HG03520 (cell line): ENCODE data around the gene LAMP1.
"Not testable (repeated sequence)": the region's sequence is repeated elsewhere in the genome, so short reads cannot be mapped to it uniquely, and the experiment has no call there.

Source experiments
- ATAC-seq: cut with Tn5 transposase; IDR thresholded peaks from one replicate; pipeline ENCODE4 v1.9.1; 2021; ENCODE audit warnings: mild to moderate bottlenecking, moderate library complexity; ENCODE audit not compliant: unreplicated experiment

Gene LAMP1

DNA sequence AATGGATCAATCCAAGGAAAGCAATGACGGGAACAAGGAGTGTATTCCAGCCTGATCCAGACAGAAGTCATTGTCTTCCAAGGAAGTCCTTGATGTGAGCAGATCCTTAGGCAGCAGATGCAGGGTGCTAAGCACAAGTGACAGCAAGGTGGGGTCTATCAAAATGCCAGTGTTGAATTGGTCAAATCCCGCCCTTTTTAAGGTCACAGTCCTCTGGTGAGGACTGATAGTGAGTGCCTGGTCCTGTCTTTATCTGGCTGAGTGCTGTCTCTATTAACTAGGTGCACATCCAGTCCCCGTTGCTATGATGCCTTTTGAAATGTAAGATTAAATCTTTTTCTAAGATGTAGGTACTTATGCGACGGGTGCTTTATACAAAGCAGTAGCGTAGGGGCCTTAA is 1.3 kb upstream of the LAMP1 start:
- no peak for ATAC-seq

DNA sequence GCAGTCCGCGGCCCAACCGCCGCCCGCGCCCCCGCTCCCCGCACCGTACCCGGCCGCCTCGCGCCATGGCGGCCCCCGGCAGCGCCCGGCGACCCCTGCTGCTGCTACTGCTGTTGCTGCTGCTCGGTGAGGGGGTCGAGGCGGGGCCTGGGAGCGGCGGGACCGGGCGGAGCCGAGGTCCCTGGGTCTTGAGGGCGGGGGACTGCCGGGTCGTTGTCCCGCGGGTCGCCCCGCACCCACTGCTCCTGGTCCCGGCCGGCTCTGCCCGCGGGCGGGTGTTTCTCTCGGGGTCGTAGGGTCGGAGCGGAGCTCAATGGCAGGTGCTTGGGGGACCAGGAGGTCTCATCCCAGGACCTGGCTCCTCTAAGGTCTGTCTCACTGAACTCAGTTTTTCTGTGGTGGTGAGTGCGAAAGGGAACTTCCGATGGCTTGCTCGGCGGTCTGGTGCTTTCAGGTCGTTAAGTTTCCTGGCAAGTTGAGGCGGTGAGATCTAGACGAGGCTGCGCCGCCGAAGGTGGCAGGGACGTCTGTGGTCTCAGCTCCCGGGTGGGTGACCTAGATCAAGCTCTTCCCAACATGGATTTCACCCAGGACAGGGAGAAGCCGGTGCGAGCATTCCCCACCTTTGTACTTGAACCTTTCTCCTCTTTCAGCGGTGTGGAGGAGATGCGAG is 467 bp downstream of the LAMP1 start:
- peak; percentile 24 for ATAC-seq

DNA sequence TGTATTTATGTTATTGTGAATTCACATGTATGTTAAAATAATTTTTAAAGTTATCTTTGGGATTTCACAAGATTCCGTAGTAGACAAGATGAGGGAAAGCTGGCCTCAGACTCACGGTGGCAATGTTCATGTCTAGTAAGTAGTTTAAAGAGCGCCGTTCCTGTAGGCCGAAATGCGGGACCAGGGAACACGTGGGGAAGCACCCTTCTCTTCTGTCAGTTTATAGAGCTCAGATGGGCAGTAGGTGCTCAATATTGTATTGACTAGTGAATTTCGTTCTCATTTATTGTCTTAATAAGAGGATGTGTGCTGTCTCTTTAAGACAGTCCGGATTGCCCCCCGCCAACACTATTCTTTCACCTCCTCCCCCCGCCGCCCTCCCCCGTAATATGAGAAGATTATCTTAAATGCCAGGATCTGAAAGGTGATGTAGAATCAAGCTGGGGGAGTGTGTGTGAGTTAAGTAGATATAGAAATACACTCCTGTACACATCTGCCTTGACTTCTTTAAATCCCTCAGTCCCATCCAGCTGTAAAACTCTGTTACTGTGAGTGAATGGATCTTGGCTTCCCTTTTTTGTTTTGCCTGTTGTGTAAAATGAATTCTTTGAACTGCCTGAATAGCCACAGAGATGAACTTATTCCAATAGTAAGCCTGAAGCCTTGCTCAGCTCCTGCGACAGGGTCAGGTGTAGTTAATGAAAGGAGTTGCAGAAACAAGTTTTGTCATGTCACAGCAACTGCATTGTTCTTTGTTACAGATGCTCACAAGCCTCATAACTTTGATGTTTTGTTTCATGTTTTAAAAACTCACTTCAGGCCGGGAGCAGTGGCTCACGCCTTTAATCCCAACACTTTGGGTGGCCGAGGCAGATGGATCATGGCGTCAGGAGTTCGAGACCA is 1.3 kb downstream of the LAMP1 start:
- ATAC-seq: no peak

DNA sequence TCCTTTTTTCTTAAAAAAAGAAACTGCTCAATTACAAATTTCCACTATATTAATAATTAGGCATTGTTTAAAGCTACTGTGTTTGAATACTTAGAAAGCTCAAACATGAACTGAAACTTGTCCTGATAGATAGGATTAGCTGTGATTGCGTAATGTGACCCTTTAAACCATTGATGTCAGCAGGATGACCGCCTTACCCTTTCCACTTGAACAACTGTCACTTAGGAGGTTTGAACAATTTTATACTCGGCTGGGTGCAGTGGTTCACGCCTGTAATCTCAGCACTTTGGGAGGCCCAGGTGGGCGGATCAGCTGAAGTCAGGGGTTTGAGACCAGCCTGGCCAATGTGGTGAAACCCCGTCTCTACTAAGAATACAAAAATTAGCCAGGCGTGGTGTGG is 2.9 kb downstream of the LAMP1 start:
- no peak for ATAC-seq

DNA sequence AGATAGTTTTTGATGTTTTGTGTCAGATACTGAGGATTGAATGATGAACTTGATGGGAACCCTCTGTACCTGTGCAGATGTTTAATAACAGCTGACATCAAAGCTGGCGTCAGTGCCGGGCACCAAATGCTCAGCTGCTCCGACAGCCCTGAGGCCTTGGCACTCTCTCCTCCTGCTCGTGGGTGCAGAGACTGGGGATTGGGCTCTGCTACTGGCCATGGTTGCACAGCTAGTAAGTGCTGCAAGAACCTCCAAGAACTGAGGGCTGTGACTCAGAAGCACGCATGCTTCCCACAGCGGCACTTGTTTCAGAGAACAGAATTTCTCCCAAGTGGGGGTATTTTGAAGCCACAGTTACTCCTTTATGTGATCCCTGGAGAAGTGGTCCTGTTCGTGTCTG is 5.9 kb downstream of the LAMP1 start:
- ATAC-seq: no peak

DNA sequence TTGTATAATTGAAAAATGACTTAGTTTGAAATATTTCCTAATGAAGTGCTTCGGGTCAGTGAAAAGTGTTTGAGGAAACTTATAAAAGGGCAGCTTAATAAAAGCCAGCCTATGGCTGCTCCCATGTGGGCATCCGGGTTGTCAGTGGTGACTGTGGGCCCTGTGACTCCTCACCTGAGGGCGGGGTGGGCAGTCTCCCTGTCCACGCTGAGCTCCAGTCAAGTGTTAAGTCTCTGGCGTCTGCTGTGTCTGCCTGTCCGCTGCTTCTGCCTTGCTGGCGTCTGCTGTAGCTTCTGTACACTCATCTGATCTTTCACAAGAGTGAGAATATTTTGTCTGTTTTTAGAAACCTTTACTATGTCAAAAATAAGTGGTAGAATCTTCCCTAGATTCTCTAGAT is 7.1 kb downstream of the LAMP1 start:
- no peak for ATAC-seq

DNA sequence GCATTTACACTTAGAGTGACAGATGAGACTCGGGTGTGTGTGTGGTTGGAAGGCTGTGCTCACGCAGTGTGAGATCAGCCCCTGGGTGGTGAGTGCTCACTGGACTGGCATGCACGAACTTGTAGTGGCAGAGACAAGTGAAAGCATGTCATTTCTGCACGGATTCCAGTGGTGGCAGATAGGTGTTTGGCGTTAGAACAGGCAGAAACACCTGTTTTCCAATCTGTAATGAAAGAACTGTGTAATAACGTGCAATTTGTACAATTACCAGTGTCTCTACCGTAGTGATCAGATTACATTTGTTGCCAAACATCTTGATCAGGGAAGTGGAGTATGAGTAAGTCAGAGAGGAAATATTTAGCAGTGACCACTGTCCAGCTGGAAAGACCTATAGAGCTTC is 8.2 kb downstream of the LAMP1 start:
- ATAC-seq: no peak

DNA sequence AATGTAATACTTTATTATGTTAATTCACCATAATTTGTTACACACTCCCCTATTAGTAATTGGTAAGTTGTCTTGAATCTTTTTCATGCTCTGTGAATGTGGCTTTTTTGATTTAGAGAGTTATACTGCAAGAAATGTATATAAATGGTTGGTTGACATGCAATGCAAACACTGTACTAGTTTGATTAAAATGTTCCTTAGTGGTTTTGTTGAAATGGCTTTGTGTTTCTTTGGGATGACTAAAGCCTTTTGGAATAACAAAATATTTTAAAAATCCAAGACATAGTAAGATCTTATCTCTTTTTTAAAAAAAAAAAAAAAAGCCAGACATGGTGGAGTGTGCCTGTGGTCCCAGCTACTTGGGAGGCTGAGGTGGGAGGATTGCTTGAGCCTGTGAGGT is 10.5 kb downstream of the LAMP1 start:
- ATAC-seq: no peak

DNA sequence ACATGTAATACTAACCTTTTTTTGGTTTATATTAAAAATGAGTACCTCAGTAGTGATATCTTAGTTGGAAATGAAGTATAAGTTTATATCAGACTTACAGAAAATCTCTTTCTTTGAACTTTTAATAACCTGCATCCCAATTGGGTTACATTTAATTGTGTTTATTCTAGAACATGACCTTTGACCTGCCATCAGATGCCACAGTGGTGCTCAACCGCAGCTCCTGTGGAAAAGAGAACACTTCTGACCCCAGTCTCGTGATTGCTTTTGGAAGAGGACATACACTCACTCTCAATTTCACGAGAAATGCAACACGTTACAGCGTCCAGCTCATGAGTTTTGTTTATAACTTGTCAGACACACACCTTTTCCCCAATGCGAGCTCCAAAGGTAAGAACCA is 12.4 kb downstream of the LAMP1 start:
- no peak for ATAC-seq

DNA sequence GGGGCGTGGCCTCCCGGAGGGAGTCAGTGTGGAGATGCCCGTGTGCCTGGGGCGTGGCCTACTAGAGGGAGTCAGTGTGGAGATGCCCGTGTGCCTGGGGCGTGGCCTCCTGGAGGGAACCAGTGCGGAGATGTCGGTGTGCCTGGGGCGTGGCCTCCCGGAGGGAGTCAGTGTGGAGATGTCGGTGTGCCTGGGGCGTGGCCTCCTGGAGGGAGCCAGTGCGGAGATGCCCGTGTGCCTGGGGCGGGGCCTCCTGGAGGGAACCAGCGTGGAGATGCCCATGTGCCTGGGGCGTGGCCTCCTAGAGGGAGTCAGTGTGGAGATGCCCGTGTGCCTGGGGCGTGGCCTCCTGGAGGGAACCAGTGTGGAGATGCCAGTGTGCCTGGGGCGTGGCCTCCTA is 17.1 kb downstream of the LAMP1 start:
- ATAC-seq: not testable (repeated sequence)

DNA sequence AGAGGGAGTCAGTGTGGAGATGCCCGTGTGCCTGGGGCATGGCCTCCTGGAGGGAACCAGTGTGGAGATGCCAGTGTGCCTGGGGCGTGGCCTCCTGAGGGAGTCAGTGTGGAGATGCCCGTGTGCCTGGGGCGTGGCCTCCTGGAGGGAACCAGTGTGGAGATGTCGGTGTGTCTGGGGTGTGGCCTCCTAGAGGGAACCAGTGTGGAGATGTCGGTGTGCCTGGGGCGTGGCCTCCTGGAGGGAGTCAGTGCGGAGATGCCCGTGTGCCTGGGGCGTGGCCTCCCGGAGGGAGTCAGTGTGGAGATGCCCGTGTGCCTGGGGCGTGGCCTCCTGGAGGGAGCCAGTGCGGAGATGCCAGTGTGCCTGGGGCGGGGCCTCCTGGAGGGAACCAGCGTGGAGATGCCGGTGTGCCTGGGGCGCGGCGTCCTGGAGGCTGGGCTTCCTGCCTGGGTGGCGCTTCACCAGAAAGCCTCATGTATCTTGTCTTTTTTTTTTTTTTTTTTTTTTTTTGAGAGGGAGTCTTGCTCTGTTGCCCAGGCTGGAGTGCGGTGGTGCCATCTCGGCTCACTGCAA is 17.9 kb downstream of the LAMP1 start:
- ATAC-seq: not testable (repeated sequence)

DNA sequence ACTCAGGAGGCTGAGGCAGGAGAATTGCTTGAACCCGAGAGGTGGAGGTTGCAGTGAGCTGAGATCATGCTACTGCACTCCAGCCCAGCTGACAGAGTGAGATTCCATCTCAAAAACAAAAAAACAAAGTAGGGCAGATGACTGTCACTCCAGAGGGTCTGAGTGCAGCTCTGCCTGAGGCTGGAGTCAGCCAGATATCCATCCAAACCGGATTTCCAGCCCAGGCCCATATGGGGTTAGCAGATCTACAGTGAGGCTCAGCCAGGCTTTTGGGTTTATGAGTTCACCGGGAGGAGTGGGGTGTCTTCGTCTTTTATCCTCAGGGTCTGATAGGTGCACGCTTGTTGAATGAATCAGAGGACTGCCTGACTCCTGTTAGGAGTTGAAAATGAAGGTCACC is 19.0 kb downstream of the LAMP1 start:
- ATAC-seq: no peak

DNA sequence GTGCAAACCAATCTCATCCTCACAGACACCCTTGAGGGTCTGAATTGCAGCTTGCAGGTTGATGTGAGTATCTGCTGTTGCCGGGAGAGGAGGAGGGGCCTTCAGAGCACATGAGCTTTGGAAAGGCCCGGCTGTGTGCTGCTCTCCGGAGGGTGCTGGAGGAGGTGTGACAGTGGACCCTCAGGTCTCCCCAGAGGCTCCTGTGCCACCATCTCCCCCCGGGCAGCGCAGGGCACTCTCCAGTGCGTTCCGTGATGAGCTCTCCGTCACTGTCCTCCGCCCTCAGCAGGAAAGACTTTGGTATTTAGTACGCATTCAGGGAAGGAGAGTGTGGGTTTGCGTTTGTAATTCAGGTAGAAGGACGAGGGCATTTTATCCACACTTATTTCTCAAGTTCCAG is 20.0 kb downstream of the LAMP1 start:
- ATAC-seq: no peak

DNA sequence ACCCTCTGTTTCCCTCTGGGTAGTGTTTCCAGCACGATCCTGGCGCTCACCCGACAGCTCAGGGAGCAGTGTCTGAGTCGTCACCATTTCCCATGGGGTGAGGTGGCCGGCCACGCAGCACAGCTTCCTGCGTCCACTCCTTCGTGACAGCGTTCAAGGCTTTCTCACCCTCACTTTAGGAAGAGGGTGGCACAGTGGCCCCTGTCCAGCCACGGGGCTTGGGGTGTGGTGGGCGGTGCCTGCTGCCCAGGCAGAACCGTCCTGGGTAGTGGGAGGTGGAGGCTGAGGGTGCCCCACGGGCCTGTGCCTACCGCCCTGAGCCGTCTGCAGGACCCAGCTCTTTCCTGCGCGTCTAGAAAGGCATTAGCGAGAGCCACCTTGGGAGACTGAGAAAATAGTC is 21.9 kb downstream of the LAMP1 start:
- ATAC-seq: no peak

DNA sequence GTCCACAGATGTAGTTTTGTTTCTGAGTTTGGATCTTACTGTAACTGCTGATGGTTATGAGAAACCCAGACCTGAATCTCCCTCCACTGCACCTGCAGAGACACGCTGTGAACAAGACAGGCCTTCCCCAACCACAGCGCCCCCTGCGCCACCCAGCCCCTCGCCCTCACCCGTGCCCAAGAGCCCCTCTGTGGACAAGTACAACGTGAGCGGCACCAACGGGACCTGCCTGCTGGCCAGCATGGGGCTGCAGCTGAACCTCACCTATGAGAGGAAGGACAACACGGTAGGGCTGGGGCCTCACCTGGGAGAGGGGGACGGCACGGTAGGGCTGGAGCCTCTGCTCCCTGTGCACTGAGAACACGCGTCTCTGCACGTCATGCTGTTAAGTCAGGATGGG is 22.3 kb downstream of the LAMP1 start:
- no peak for ATAC-seq

DNA sequence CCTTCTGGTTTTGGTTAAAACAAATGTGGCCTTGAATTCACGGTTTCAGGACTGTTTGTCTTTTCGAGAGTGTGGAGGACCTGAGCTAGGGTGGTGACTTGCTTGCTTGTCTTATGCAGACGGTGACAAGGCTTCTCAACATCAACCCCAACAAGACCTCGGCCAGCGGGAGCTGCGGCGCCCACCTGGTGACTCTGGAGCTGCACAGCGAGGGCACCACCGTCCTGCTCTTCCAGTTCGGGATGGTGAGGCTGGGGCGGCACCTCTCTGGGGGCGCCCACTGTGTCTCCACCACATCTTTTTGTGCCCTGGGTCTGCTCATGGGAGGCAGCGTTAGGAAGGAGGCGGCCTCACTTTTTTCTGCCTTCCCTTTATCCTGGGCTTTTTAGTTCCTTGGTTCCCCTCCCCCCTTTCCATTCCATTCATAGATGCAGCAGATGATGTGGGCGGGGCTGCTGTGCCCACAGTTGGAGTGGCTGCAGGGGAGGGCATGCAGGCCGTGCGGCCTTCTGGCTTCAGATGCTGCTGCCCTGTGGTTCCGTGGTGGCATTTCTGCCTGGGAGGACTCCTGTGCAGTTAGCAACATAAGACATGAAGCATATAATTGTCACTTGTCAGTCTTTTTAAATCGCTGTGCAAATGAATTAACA is 23.3 kb downstream of the LAMP1 start:
- no peak for ATAC-seq

DNA sequence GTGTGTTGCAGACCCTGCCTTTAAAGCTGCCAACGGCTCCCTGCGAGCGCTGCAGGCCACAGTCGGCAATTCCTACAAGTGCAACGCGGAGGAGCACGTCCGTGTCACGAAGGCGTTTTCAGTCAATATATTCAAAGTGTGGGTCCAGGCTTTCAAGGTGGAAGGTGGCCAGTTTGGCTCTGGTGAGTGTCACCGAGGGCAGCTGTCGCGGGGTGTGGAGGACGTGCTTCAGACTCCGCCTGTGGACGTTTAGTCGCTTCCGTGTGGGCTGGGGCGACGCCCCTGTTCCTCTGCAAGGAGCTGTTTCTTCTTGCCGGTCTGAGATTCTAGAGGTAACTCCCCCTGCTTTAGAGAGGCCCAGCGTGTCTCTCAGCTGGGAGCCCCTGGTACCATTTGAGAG is 24.5 kb downstream of the LAMP1 start:
- ATAC-seq: no peak

DNA sequence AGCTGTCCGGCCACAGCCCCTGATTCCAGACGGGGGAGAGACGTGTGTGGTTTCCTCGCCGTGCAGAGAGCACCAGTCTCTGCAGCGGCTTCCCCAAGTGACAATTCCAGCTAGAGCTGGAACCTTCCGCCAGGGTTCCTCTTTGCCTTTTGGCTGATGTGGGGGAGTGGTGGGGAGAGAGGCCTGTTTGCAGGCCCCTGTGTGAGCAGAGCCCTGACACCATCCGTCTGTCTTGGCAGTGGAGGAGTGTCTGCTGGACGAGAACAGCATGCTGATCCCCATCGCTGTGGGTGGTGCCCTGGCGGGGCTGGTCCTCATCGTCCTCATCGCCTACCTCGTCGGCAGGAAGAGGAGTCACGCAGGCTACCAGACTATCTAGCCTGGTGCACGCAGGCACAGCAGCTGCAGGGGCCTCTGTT is 25.0 kb downstream of the LAMP1 start:
- ATAC-seq: no peak

DNA sequence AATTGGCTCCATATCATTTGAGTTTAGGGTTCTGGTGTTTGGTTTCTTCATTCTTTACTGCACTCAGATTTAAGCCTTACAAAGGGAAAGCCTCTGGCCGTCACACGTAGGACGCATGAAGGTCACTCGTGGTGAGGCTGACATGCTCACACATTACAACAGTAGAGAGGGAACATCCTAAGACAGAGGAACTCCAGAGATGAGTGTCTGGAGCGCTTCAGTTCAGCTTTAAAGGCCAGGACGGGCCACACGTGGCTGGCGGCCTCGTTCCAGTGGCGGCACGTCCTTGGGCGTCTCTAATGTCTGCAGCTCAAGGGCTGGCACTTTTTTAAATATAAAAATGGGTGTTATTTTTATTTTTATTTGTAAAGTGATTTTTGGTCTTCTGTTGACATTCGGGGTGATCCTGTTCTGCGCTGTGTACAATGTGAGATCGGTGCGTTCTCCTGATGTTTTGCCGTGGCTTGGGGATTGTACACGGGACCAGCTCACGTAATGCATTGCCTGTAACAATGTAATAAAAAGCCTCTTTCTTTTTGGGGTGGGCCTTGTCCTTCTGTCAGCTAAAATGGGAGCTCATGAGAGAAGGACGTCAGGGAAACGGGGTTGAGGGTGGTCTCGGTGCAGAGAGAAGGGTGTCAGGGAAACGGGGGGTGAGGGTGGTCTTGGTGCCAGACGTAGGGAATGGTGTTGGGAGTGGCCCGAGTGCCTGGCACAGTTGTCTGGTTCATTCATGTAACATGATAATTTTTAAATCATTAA is 26.0 kb downstream of the LAMP1 start:
- ATAC-seq: no peak

DNA sequence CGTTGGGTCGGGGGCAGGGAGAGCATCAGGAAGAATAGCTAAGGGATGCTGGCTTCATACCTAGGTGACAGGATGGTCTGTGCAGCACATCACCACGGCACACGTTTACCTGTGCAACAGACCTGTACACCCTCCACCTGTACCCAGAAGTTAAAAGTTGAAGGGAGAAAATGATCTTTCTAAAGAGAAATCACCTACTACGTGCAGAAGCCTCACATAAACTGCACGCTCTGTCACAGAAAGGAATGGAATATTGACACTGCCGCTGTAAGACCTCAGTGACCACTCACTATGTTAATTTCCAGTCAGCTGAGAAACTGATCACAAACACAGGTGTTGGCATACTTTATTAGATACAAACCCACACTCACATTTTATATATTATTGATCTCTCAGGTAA is 26.8 kb downstream of the LAMP1 start:
- no peak for ATAC-seq

DNA sequence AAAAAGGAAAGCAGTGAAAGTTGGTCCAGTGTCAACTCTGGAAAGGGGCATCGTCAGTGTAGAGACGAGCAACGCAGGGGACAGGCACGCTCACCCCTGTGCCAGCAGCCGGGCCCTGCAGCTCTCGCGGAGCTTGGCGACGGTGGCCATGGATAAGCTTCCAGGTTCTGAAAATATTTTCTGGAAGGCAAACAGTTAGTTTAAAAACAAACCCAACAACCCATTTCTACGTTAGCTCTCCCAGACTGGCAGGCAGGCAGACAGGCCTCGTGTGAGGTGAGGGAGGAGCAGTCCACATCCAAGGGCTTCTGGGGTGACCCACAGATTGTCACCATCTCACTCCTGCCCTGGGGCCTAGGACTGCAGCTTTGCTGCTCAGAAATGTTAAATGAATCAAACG is 27.4 kb downstream of the LAMP1 start:
- ATAC-seq: no peak
